ENCODE measurements around the gene XYLT1. TPM values are rescaled to one million over a fixed set of nuclear protein-coding genes. Genes with fewer than 3 reads are reported as not detected.

Gene XYLT1
- polyA plus RNA-seq, 1 of the 3 experiments (the other 2 are of a cell fraction): 17.6 TPM

DNA sequence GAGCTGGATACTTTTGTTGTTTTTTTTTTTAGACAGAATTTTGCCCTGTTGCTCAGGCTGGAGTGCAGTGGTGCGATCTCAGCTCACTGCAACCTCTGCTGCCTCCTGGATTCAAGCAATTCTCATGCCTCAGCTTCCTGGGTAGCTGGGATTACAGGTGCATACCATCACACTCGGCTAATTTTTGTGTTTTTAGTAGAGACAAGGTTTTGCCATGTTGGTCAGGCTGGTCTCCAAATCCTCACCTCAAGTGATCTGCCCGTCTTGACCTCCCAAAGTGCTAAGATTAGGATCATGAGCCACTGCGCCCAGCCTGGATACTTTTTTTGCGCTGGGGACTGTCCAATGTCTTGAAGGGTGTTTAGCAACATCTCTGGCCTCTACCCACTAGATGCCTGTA, 32.6 kb upstream of the XYLT1 start:
- 86% methylated on average over 5 of the region's 5 CpGs for WGBS (ENCODE audit: low lambda C conversion rate)
- Histone ChIP-seq H4K20me1 (ENCODE audit: insufficient read depth) (no peaks in the 10 kb centered on the region), H3K9me2 (no peaks in the 10 kb centered on the region), H3K79me2 (ENCODE audit: insufficient read depth) (no peaks in the 10 kb centered on the region), H3F3A (replicated peaks; ENCODE audit: insufficient read depth) (peaks cover 3% of the 10 kb centered on the region), H2AFZ (ENCODE audit: low read depth) (no peak overlapping the region), H3K27me3 (ENCODE audit: insufficient read depth) (no peaks in the 10 kb centered on the region), H3K4me2 (no peak overlapping the region), H3K36me3 (replicated peaks in 1 of 2; ENCODE audit: control insufficient read depth in 1 of 2, insufficient read depth in 2 of 2, low read length in 1 of 2) (no peaks in the 10 kb centered on the region), H3K4me1 (ENCODE audit: control insufficient read depth in 1 of 2, insufficient read depth in 2 of 2, low read depth in 1 of 2, low read length in 1 of 2) (peaks cover 0 to 12% of the 10 kb centered on the region in 2 experiments; a peak in 1 of 4 replicates), H3K4me3 (ENCODE audit: low read depth in 2 of 2, low read length in 1 of 2) (no peak overlapping the region), H3K9me3 (no peaks in the 10 kb centered on the region), H3K27ac (ENCODE audit: low read depth in 2 of 2, low read length in 1 of 2) (no peak overlapping the region), H3K9ac (no peak overlapping the region)
- ChIA-PET POLR2A (no interaction called here), CTCF (interaction anchor here (1.5 kb wide), 1 partner anchor 53 kb away, joined by 4 read pairs; no protein-coding TSS in a partner anchor)
- DNase-seq: no peak
- TF ChIP-seq NFIC (IDR thresholded peaks at IDR 0.05; ENCODE audit: borderline replicate concordance) (no peak), RAD21 (IDR thresholded peaks at IDR 0.05; ENCODE audit: low read length) (no peak), RFX5 (IDR thresholded peaks at IDR 0.05; ENCODE audit: low read length) (no peak)
- TF ChIP-seq, protein P1, sequence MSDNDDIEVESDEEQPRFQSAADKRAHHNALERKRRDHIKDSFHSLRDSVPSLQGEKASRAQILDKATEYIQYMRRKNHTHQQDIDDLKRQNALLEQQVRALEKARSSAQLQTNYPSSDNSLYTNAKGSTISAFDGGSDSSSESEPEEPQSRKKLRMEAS (IDR thresholded peaks at IDR 0.05; ENCODE audit: low read depth): no peak

DNA sequence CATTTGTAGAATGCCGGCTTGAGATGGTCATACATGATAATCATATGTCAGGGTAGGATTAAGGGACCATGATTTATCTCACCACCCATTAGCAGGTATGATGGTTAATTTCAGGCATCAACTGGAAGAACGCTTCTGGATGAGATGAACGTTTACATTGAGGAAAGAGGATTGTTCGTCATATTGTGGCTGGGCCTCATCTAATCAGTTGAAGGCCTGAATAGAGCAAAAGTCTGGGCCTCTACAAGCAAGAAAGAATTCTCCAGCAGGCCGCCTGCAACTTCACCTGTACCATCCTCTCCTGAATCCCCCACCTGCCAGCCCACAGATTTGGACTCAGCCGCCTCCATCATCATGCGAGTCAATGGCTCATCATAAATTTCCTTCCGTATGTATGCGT, 30.6 kb upstream of the XYLT1 start:
- no peak for DNase-seq
- H3K4me1 ChIP-seq (ENCODE audit: control insufficient read depth in 1 of 2, insufficient read depth in 2 of 2, low read depth in 1 of 2, low read length in 1 of 2): peaks cover 9 to 12% of the 10 kb centered on the region in 2 experiments; a peak in 3 of 4 replicates
- H3K4me3 ChIP-seq (ENCODE audit: low read depth in 2 of 2, low read length in 1 of 2): no peak overlapping the region
- H3K36me3 ChIP-seq (replicated peaks in 1 of 2; ENCODE audit: control insufficient read depth in 1 of 2, insufficient read depth in 2 of 2, low read length in 1 of 2): no peaks in the 10 kb centered on the region
- H3K27me3 ChIP-seq (ENCODE audit: insufficient read depth): no peaks in the 10 kb centered on the region
- peaks cover 10% of the 10 kb centered on the region for H3F3A ChIP-seq (replicated peaks; ENCODE audit: insufficient read depth)
- POLR2A ChIA-PET: no interaction called here
- no peaks in the 10 kb centered on the region for H4K20me1 ChIP-seq (ENCODE audit: insufficient read depth)
- H3K79me2 ChIP-seq (ENCODE audit: insufficient read depth): no peaks in the 10 kb centered on the region
- no peak overlapping the region for H2AFZ ChIP-seq (ENCODE audit: low read depth)
- no peaks in the 10 kb centered on the region for H3K9me3 ChIP-seq
- no peak overlapping the region for H3K4me2 ChIP-seq
- no peaks in the 10 kb centered on the region for H3K9me2 ChIP-seq
- no peak overlapping the region for H3K9ac ChIP-seq
- TF ChIP-seq, protein P2, sequence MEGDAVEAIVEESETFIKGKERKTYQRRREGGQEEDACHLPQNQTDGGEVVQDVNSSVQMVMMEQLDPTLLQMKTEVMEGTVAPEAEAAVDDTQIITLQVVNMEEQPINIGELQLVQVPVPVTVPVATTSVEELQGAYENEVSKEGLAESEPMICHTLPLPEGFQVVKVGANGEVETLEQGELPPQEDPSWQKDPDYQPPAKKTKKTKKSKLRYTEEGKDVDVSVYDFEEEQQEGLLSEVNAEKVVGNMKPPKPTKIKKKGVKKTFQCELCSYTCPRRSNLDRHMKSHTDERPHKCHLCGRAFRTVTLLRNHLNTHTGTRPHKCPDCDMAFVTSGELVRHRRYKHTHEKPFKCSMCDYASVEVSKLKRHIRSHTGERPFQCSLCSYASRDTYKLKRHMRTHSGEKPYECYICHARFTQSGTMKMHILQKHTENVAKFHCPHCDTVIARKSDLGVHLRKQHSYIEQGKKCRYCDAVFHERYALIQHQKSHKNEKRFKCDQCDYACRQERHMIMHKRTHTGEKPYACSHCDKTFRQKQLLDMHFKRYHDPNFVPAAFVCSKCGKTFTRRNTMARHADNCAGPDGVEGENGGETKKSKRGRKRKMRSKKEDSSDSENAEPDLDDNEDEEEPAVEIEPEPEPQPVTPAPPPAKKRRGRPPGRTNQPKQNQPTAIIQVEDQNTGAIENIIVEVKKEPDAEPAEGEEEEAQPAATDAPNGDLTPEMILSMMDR (IDR thresholded peaks at IDR 0.05): no peak
- TF ChIP-seq SMC3 (IDR thresholded peaks at IDR 0.05; ENCODE audit: low read depth, low read length) (no peak), POLR2AphosphoS5 (IDR thresholded peaks at IDR 0.05; ENCODE audit: low read depth, low read length) (no peak), FOSL2 (IDR thresholded peaks at IDR 0.05; ENCODE audit: borderline replicate concordance, low read depth) (no peak), EZH2phosphoT487 (IDR thresholded peaks at IDR 0.05; ENCODE audit: borderline replicate concordance, low read depth) (no peak), RCOR1 (IDR thresholded peaks at IDR 0.05; ENCODE audit: low read length) (no peak), MEF2A (IDR thresholded peaks at IDR 0.05; ENCODE audit: borderline replicate concordance, low read depth) (no peak), EP300 (IDR thresholded peaks at IDR 0.05; ENCODE audit: borderline replicate concordance in 1 of 2, low read depth in 1 of 2, low read length in 1 of 2) (no peak)
- CTCF ChIA-PET: no interaction called here
- 78% methylated on average over 9 of the region's 9 CpGs for WGBS (ENCODE audit: low lambda C conversion rate)
- H3K27ac ChIP-seq (ENCODE audit: low read depth in 2 of 2, low read length in 1 of 2): no peak overlapping the region

Measured in SK-N-SH (cell line).